Fibroblast of gingiva (primary cell): ENCODE results near the gene NOTCH2.

Experiments
- DNase-seq: peaks from one replicate; pipeline ENCODE4 v3.0.0-alpha.2; 2011; ENCODE audit warnings: low read depth

The NOTCH2 gene

GRCh38 chr1:119943216-119943615 is 126.2 kb downstream of the NOTCH2 start:
- DNase-seq: no peak

GRCh38 chr1:119941392-119941791 is 128.1 kb downstream of the NOTCH2 start:
- no peak for DNase-seq

- DNase-seq: no peak
Measured at GRCh38 chr1:119940697-119941096, 128.8 kb downstream of the NOTCH2 start.

GRCh38 chr1:119937198-119937597 is 132.3 kb downstream of the NOTCH2 start:
- no peak for DNase-seq

GRCh38 chr1:119935915-119936314 is 133.5 kb downstream of the NOTCH2 start:
- no peak for DNase-seq

- DNase-seq: no peak
Measured at GRCh38 chr1:119935373-119935772, 134.1 kb downstream of the NOTCH2 start.

- DNase-seq: no peak
Measured at GRCh38 chr1:119933397-119933796, 136.1 kb downstream of the NOTCH2 start.

GRCh38 chr1:119929643-119930315 is 139.7 kb downstream of the NOTCH2 start:
- no peak for DNase-seq

GRCh38 chr1:119926553-119926952 is 142.9 kb downstream of the NOTCH2 start:
- DNase-seq: no peak

GRCh38 chr1:119924948-119925898 is 144.2 kb downstream of the NOTCH2 start:
- DNase-seq: no peak

GRCh38 chr1:119920104-119920968 is 149.1 kb downstream of the NOTCH2 start:
- no peak for DNase-seq

GRCh38 chr1:119919241-119919640 is 150.2 kb downstream of the NOTCH2 start:
- DNase-seq: no peak

- no peak for DNase-seq
Measured at GRCh38 chr1:119918301-119918700, 151.2 kb downstream of the NOTCH2 start.

GRCh38 chr1:119917304-119918055 is 152.0 kb downstream of the NOTCH2 start:
- DNase-seq: no peak

- no peak for DNase-seq
Measured at GRCh38 chr1:119915517-119915916, 153.9 kb downstream of the NOTCH2 start.

GRCh38 chr1:119914071-119914470 is 155.4 kb downstream of the NOTCH2 start:
- DNase-seq: no peak

GRCh38 chr1:119912963-119913362 is 156.5 kb downstream of the NOTCH2 start:
- no peak for DNase-seq

GRCh38 chr1:119911775-119912174 is 157.7 kb downstream of the NOTCH2 start:
- DNase-seq: no peak

- no peak for DNase-seq
Measured at GRCh38 chr1:119910618-119911017, 158.8 kb downstream of the NOTCH2 start.

- no peak for DNase-seq
Measured at GRCh38 chr1:119909890-119910596, 159.4 kb downstream of the NOTCH2 start.

- no peak for DNase-seq
Measured at GRCh38 chr1:119908661-119909060, 160.8 kb downstream of the NOTCH2 start.
